Lower lobe of right lung (tissue), 2 donors: ENCODE results near the gene ZNF280C. TPM values are rescaled to one million over a fixed set of nuclear protein-coding genes. Genes with fewer than 3 reads are reported as not detected.

Experiments used
- ATAC-seq, 2 donors: fragments of 200-7000 bp; cut with Tn5 transposase; one replicate each; pipeline ENCODE4 v1.9.1; 2020 to 2022; ENCODE audit warnings: mild to moderate bottlenecking in 2 of 2, moderate library complexity in 2 of 2
- DNase-seq: peaks from one replicate; pipeline ENCODE4 v3.0.0-alpha.2; 2020
- H3K27ac ChIP-seq: fragments of 200-600 bp; one replicate; pipeline ENCODE4 v1.8.0; 2022
- H3K27me3 ChIP-seq: fragments of 200-600 bp; one replicate; pipeline ENCODE4 v1.8.0; 2022; ENCODE audit warnings: low read depth
- H3K36me3 ChIP-seq: fragments of 200-600 bp; one replicate; pipeline ENCODE4 v1.8.0; 2022; ENCODE audit warnings: mild to moderate bottlenecking
- H3K4me1 ChIP-seq: fragments of 200-600 bp; one replicate; pipeline ENCODE4 v1.8.0; 2022
- H3K4me3 ChIP-seq: fragments of 200-600 bp; one replicate; pipeline ENCODE4 v1.8.0; 2022; ENCODE audit warnings: mild to moderate bottlenecking
- H3K9me3 ChIP-seq: fragments of 200-600 bp; one replicate; pipeline ENCODE4 v1.8.0; 2022
- CTCF ChIP-seq: fragments of 200-600 bp; IDR thresholded peaks from one replicate; pipeline ENCODE4 v1.8.0; 2022; ENCODE audit warnings: antibody characterized with exemption, mild to moderate bottlenecking
- intact Hi-C: fragments of 100-400 bp; cut with DNase I; formaldehyde crosslinking; loops from one replicate; pipeline ENCODE4 v1.11.0; 2022
- total RNA-seq: library from RNA; stranded (reverse); fragmentation: NEBNext Ultra II Directional; extraction: Animal tissue kit (Norgen Biotek cat#: 25700); gene quantifications from one replicate; pipeline ENCODE4 v1.2.1, GENCODE V29; 2021
- donor health status: DM: no; HTN: yes; CAD: no; lungs with severe emphysema.

The ZNF280C gene
- total RNA-seq, 1 donor from 2014 or later = 5.6 TPM

DNA sequence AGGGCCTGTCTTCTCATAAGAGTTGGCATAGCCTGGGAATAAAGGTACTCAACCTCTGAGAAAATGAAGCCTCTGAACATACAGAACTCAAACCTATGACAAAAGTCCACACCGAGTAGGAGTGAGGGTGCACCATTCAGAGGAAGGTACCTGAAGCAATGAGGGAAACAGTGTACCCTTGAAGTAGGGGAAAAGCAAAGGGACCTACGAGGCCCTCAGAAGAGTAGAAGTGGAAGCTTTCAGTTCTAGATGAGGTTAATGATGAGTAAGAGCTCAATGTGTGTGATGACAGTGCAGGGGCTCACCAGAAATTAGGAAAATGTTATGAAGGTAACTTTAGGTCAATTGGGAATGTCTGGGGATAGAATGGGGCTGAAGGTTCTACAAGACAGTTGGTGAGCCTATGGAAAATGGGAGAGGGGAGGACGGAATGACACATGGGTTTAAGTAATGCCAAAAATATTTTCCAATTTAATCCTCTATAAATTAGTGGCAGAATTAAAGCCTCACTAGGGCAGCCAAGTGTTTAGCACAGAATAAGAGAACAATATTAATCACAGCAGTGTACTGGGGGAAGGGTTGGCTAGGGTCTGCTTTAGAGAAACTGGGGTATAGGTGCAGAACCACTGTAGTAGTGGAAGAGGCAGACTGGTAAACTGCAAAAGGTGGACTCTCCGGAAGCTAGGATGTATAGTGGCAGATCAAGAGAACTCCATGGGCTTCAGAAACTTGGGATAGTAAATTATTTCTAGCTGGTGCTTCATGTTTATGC lies 57.1 kb downstream of the ZNF280C start:
- H3K27me3 ChIP-seq = no peaks in the 10 kb centered on the region
- no peak for TF ChIP-seq CTCF
- H3K9me3 ChIP-seq = no peaks in the 10 kb centered on the region
- ATAC-seq (no peak), DNase-seq (no peak)
- H3K27ac ChIP-seq = no peak overlapping the region
- no peak overlapping the region for H3K4me3 ChIP-seq
- H3K36me3 ChIP-seq = peaks cover 30% of the 10 kb centered on the region
- intact Hi-C loops = no loop called here
- no peaks in the 10 kb centered on the region for H3K4me1 ChIP-seq

DNA sequence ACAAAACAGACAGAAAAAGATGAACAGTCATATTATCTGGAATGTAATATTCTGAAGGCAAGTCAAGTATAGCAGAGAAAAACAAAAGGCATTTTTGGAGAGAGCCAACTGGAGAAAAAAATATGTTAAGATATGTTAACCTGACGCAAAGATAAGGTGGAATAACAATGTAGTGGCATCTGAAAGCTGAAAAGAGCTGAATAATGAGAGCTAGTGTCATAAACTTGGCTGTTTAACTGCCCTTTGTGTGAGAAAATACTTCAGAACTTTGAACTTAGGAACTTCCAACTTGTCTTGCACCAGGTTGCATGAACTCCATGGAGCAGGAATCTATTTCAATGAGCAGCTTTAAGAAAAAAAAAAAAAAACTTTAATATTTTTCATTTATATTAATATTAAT lies 64.1 kb downstream of the ZNF280C start:
- H3K4me3 ChIP-seq = no peak overlapping the region
- no peak for ATAC-seq
- no peak for DNase-seq
- H3K9me3 ChIP-seq = no peaks in the 10 kb centered on the region
- intact Hi-C loops = no loop called here
- no peak overlapping the region for H3K27ac ChIP-seq
- no peaks in the 10 kb centered on the region for H3K4me1 ChIP-seq
- H3K27me3 ChIP-seq = no peaks in the 10 kb centered on the region
- H3K36me3 ChIP-seq = peaks cover under 1% of the 10 kb centered on the region
- TF ChIP-seq CTCF = no peak

GRCh38 chrX:130197464-130197863 lies 71.2 kb downstream of the ZNF280C start:
- no peaks in the 10 kb centered on the region for H3K27me3 ChIP-seq
- H3K4me1 ChIP-seq = no peaks in the 10 kb centered on the region
- no peak for TF ChIP-seq CTCF
- no peak for DNase-seq
- H3K9me3 ChIP-seq = no peaks in the 10 kb centered on the region
- ATAC-seq = no peak
- intact Hi-C loops = loop anchor here (10.0 kb wide), 1 partner anchor 113 kb away; no protein-coding TSS in a partner anchor
- no peak overlapping the region for H3K4me3 ChIP-seq
- no peaks in the 10 kb centered on the region for H3K36me3 ChIP-seq
- H3K27ac ChIP-seq = no peak overlapping the region

GRCh38 chrX:130196466-130196865 lies 72.2 kb downstream of the ZNF280C start:
- DNase-seq (no peak), ATAC-seq (no peak)
- Histone ChIP-seq H3K27me3 (no peaks in the 10 kb centered on the region), H3K9me3 (no peaks in the 10 kb centered on the region), H3K4me3 (no peak overlapping the region), H3K27ac (no peak overlapping the region), H3K4me1 (no peaks in the 10 kb centered on the region), H3K36me3 (no peaks in the 10 kb centered on the region)
- intact Hi-C loops = loop anchor here (10.0 kb wide), 1 partner anchor 112 kb away; no protein-coding TSS in a partner anchor
- TF ChIP-seq CTCF = no peak

GRCh38 chrX:130190801-130191200 lies 77.9 kb downstream of the ZNF280C start:
- ATAC-seq (no peak), DNase-seq (no peak)
- H3K27me3 ChIP-seq = no peaks in the 10 kb centered on the region
- no peaks in the 10 kb centered on the region for H3K4me1 ChIP-seq
- no peaks in the 10 kb centered on the region for H3K9me3 ChIP-seq
- intact Hi-C loops = loop anchor here (10.0 kb wide), 1 partner anchor 106 kb away; no protein-coding TSS in a partner anchor
- no peak for TF ChIP-seq CTCF
- no peak overlapping the region for H3K27ac ChIP-seq
- H3K36me3 ChIP-seq = no peaks in the 10 kb centered on the region
- H3K4me3 ChIP-seq = no peak overlapping the region
